Osteoblast (primary cell): ENCODE measurements around the gene UQCRC2. TPM values are rescaled to one million over a fixed set of nuclear protein-coding genes. Genes with fewer than 3 reads are reported as not detected.

Experiments used
- DNase-seq: peaks from one replicate; pipeline ENCODE4 v3.0.0; 2011; ENCODE audit warnings: low spot score, mixed read lengths; ENCODE audit not compliant: insufficient read length; ENCODE audit errors: missing footprints
- H2AFZ ChIP-seq: 2 replicates; pipeline ENCODE4 v1.6.0; 2011; ENCODE audit warnings: mild to moderate bottlenecking, low read length
- H3K27ac ChIP-seq: 2 replicates; pipeline ENCODE4 v1.5.1; 2011; ENCODE audit warnings: mild to moderate bottlenecking, low read depth, low read length, moderate library complexity
- H3K27me3 ChIP-seq: 2 replicates; pipeline ENCODE4 v1.6.0; 2012; ENCODE audit warnings: mild to moderate bottlenecking, control low read depth, inconsistent platforms, low read length, moderate library complexity; ENCODE audit not compliant: insufficient read depth
- H3K36me3 ChIP-seq: 2 replicates; pipeline ENCODE4 v1.5.1; 2011; ENCODE audit warnings: mild to moderate bottlenecking, low read length, control low read depth, moderate library complexity; ENCODE audit not compliant: insufficient read depth
- H3K4me1 ChIP-seq: 2 replicates; pipeline ENCODE4 v1.5.1; 2011; ENCODE audit warnings: mild to moderate bottlenecking, low read length, control low read depth, moderate library complexity; ENCODE audit not compliant: insufficient read depth
- H3K4me2 ChIP-seq: 2 replicates; pipeline ENCODE4 v1.6.0; 2011; ENCODE audit warnings: mild to moderate bottlenecking, low read length; ENCODE audit not compliant: insufficient read depth
- H3K4me3 ChIP-seq: fragments of 200-600 bp; sonication (generic); 3 replicates; pipeline ENCODE4 v1.5.1; 2012; ENCODE audit warnings: mild to moderate bottlenecking, low read length, inconsistent platforms; ENCODE audit not compliant: insufficient read depth
- H3K79me2 ChIP-seq: 2 replicates; pipeline ENCODE4 v1.6.0; 2012; ENCODE audit warnings: mild to moderate bottlenecking, low read length, control low read depth, inconsistent platforms; ENCODE audit not compliant: insufficient read depth
- H3K9me3 ChIP-seq: 2 replicates; pipeline ENCODE4 v1.5.1; 2011; ENCODE audit warnings: low read depth, low read length, control low read depth
- H4K20me1 ChIP-seq: 2 replicates; pipeline ENCODE4 v1.6.0; 2012; ENCODE audit warnings: mild to moderate bottlenecking, low read length, control low read depth; ENCODE audit not compliant: insufficient read depth
- total RNA-seq: library from RNA; depleted of rRNA; stranded (reverse); fragments of >200 nt; gene quantifications from 2 replicates; pipeline ENCODE4 v1.2.3, GENCODE V29; 2012
- TF ChIP-seq, protein P1 (sequence below): IDR thresholded peaks from 2 replicates; pipeline ENCODE4 v1.5.1; 2011; ENCODE audit warnings: mild to moderate bottlenecking, low read depth, low read length, moderate library complexity; ENCODE audit errors: extremely low read depth

The UQCRC2 gene
- total RNA-seq, 1 donor, result 157 TPM

DNA sequence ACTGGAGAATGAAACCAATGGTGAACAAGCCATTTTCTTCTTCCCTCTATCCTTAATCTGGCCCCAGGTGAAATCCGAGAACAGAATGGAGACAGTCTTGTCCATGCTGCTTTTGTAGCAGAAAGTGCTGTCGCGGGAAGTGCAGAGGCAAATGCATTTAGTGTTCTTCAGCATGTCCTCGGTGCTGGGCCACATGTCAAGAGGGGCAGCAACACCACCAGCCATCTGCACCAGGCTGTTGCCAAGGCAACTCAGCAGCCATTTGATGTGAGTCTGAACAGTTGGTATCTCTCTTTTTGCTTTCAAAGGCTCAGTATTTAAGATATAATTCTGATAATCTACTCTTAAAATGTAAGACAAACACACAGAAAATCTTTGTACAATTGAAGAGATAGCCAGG lies 18.7 kb downstream of the UQCRC2 start:
- Histone ChIP-seq H3K4me3 (no peak overlapping the region), H3K79me2 (no peaks in the 10 kb centered on the region), H3K4me1 (no peaks in the 10 kb centered on the region), H3K27ac (no peak overlapping the region), H3K9me3 (no peaks in the 10 kb centered on the region), H2AFZ (no peak overlapping the region), H3K36me3 (peaks cover 88% of the 10 kb centered on the region), H4K20me1 (no peaks in the 10 kb centered on the region), H3K27me3 (no peaks in the 10 kb centered on the region), H3K4me2 (no peak overlapping the region)
- TF ChIP-seq, protein P1, sequence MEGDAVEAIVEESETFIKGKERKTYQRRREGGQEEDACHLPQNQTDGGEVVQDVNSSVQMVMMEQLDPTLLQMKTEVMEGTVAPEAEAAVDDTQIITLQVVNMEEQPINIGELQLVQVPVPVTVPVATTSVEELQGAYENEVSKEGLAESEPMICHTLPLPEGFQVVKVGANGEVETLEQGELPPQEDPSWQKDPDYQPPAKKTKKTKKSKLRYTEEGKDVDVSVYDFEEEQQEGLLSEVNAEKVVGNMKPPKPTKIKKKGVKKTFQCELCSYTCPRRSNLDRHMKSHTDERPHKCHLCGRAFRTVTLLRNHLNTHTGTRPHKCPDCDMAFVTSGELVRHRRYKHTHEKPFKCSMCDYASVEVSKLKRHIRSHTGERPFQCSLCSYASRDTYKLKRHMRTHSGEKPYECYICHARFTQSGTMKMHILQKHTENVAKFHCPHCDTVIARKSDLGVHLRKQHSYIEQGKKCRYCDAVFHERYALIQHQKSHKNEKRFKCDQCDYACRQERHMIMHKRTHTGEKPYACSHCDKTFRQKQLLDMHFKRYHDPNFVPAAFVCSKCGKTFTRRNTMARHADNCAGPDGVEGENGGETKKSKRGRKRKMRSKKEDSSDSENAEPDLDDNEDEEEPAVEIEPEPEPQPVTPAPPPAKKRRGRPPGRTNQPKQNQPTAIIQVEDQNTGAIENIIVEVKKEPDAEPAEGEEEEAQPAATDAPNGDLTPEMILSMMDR, result no peak
- DNase-seq, result no peak

DNA sequence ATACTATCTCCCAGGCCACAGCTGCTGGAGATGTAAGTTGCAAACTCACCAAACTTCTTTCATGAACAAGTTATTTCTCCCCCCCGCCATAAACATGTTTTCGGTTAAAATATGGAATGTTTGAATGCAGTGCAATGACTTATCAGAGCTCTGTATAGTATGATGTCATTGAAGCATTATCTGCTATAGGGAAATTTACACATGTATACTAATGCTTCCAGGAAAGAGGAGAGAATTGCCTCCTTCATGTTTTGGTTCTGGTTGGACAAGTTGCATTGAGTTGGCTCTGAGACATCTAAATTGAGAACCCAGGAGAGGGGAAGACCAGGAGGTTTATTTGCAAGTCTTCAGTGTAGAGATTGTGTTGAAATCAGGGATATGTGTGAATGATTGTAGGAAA lies 20.8 kb downstream of the UQCRC2 start:
- no peaks in the 10 kb centered on the region for H4K20me1 ChIP-seq
- H3K4me3 ChIP-seq, result no peak overlapping the region
- TF ChIP-seq, protein P1, result no peak
- no peaks in the 10 kb centered on the region for H3K4me1 ChIP-seq
- no peaks in the 10 kb centered on the region for H3K9me3 ChIP-seq
- no peaks in the 10 kb centered on the region for H3K79me2 ChIP-seq
- no peak overlapping the region for H3K4me2 ChIP-seq
- no peak overlapping the region for H3K27ac ChIP-seq
- no peak for DNase-seq
- H3K36me3 ChIP-seq, result peaks cover 89% of the 10 kb centered on the region
- no peaks in the 10 kb centered on the region for H3K27me3 ChIP-seq
- no peak overlapping the region for H2AFZ ChIP-seq

DNA sequence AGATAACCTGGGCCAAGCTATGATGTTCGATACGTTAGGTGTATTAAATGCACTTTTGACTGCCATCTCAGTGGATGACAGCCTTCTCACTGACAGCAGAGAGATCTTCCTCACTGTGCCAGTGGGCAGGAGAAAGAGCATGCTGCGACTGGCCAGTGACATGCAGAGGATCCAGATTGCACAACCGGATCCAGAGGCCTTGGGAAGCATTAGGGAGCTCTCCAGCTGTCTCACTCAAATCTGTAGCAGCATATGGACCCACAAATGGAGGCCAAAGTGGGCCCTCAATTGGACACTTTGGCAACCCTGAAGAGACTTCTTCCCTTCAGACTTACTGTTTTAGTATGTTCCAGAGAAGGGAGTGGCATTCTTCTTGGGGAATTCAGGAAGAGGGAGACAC lies 26.9 kb downstream of the UQCRC2 start:
- Histone ChIP-seq H3K4me1 (no peaks in the 10 kb centered on the region), H4K20me1 (no peaks in the 10 kb centered on the region), H3K36me3 (peaks cover 81% of the 10 kb centered on the region), H3K27ac (no peak overlapping the region), H3K9me3 (no peaks in the 10 kb centered on the region), H3K4me2 (no peak overlapping the region), H3K4me3 (no peak overlapping the region), H3K27me3 (no peaks in the 10 kb centered on the region), H2AFZ (no peak overlapping the region), H3K79me2 (no peaks in the 10 kb centered on the region)
- DNase-seq, result no peak
- TF ChIP-seq, protein P1, result no peak

DNA sequence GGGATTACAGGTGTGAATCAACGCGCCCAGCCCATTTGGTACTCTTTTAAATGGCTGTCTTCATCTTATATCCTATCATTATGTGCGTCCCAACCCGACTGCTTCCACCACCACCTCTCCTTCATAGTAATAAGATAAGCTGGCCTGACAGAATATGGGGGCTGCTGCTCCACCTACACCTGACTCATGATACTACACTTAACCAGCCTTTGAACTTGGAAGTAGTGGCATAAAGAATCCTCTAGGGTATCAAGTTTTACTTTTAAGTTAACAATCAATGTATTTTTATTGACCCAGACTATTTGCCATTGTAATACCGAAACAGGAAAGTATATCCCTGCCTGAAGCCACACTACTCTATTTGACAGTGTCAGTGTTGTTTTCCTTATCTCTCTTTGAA lies 28.9 kb downstream of the UQCRC2 start:
- Histone ChIP-seq H3K27ac (no peak overlapping the region), H3K4me3 (no peak overlapping the region), H4K20me1 (no peaks in the 10 kb centered on the region), H2AFZ (no peak overlapping the region), H3K27me3 (no peaks in the 10 kb centered on the region), H3K79me2 (no peaks in the 10 kb centered on the region), H3K9me3 (no peaks in the 10 kb centered on the region), H3K36me3 (peaks cover 65% of the 10 kb centered on the region), H3K4me2 (no peak overlapping the region), H3K4me1 (no peaks in the 10 kb centered on the region)
- TF ChIP-seq, protein P1, result no peak
- DNase-seq, result no peak
